HG03280 (cell line): Measurements from ENCODE around the gene RERG.

ENCODE experiments used
- ATAC-seq: cut with Tn5 transposase; IDR thresholded peaks from one replicate; pipeline ENCODE4 v1.9.1; 2021; ENCODE audit warnings: mild to moderate bottlenecking, moderate library complexity; ENCODE audit not compliant: unreplicated experiment

RERG gene

DNA sequence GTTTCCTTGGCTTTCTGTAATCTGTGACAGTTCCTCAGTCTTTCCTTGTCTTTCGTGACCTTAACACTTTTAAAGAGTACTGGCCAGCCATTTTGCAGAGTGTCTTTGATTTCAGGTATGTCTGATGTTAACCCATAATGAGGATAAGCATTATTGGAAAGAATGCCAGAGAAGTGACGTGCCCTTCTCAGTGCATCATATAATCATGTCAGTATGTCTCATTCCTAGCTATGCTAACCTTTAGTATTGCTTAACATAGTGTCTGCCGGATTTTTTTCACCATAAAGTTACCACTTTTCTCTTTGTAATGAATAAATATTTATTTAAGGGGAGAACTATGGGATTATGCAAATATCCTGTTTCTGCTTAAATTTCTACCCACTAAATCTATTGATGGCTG is 28.5 kb downstream of the RERG start:
- ATAC-seq, result no peak

DNA sequence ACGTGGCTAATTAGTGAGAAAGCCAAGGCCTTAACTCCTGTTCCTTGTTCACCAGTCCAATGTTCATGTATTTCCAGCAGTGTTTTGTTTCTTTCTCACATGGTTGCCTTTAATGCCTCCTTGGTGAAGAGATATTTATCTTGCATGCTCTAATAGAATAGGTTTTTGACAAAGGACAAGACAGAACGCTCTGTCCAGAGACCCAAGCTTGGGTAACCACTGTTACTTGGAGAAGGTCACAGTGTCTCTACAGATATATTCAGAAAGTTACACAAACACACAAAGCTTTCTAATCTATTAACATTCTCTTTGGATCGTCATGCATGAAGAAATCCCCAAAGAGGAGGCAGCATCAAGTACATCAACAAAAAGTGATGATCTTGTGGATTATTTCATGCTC is 33.1 kb downstream of the RERG start:
- no peak for ATAC-seq

DNA sequence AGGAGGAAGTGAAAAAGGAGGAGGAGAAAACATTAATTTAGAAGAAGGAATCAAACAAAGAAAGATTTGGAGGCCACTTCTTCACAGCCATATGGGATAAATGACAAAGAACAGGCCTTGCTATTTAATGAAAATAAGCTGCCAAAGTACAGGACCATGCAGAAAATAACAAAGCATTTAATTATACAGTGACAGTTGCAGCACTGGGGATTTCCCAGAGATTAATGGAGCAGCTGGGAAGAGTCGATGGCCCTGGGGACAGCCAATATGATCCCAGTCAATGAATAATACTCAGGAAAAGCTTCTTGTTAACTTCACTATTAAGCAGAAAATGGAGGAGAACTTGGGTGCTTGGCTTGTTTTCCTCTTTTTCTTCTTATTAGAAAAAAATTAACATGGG is 34.6 kb downstream of the RERG start:
- no peak for ATAC-seq

DNA sequence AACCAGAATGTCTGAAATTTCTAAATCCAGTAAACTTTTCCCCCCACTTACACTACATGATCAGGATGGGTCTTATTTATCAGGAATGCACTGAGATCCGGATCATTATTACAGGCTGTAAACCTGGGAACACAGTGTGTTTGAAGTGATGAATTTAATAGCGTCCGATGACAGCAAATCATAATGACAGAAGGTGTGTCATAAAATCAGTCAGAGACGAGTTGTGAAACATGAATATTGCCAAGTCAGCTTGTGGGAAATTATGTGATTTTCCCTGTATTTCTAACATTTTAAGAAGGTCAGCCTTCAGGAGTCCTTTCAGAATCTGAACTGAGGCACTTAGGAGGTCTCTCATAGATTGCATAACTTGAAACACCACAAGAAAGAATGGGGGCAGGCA is 36.7 kb downstream of the RERG start:
- ATAC-seq, result no peak

DNA sequence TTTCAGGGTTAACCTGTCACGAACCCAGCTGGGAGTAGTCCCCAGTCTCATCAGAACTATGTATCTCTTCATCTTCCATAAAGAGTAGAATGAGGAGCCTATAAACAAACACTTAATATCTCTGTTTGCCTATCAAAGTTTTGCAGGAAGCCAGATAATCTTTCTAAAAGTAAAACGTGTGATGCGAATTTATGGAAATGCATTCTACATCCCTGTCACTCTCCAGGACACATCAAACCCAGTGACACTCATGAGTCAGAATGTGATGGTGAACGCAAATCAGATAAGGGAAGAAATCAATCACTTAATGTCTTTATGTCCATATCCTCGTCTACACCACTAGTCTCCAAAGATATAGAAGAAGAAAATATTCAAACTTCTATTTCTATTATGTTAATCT is 37.4 kb downstream of the RERG start:
- no peak for ATAC-seq

DNA sequence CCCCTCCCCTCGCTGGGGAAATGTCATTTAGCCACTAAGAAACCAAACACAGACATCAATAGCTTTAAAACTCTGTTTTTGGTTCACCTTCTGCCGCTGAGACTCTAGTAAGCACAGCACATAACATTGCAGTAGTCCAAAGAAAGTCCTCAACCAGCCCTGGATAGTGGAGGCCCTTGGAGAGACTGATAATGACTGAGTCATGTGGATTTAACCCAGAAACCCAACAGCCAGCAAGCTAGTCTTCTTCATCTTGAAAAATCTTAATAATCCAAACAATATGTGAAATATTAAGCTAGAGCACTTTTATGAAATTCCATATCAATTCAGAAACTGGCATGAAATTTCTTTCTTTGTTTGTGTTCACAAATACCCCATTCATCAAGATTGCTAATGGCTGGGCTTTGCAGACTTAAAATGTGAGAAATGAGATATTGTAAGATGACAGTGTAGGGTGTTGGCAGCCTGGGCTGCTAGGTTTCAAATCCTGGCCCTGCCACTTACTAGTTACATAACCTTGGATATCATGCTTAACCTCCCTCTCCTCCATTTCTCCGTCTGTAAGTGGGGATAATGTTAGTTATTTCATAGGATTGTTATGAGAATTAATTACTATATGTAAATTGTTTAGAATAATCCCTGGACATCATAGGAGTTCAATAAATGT is 40.1 kb downstream of the RERG start:
- no peak for ATAC-seq

DNA sequence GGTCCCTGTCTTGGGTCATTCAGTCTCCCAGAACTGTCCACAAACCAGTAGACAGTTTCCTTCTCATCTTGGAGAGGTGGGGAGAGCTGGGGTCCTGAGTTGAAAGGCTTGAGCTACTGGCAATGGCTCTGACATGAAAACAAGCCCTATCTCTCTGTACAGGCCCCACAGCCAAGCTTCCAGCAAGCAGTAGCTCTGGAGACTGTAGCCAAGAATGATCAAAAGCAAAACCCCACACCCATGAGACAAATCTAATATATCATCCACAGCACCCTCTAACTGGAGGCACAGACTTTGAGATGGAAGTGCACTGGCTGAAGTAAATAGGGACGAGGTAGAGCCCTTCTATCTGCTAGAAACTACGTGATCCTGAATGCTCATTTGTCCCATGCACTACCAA is 40.9 kb downstream of the RERG start:
- no peak for ATAC-seq

DNA sequence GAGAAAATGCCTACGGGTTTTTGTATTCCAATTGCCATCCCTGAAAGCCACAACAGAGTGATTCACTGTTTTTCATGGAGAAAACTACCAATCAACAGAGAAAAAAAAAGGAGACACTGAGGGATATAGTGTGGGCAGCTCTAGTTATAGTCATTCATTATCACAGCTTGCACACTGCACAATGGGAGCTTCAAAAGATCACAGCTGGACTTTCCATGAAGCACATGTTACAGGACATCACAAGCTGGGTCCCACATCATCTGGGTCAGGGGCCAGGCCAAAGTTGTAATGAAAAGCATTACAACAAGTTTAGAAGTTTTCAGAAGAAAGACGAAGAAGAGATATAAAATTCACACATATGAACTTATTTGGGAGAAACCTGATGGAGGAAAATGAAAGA is 41.5 kb downstream of the RERG start:
- ATAC-seq, result no peak

DNA sequence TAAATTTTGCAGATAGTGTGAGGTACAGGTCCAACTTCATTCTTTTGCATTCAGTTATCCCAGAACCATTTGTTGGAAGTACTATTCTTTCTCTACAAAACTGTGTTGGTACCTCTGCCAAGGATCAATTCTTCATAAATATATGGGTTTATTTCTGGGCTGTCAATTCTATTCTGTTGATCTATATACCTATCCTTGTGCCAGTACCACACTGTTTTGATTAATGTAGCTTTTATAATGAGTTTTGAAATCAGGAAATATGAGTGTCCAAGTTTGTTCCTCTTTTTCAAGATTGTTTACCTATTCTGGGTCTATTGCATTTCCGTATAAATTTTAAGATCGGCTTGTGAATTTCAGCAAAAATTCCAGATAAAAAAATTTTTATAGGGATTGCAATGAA is 48.1 kb downstream of the RERG start:
- no peak for ATAC-seq

DNA sequence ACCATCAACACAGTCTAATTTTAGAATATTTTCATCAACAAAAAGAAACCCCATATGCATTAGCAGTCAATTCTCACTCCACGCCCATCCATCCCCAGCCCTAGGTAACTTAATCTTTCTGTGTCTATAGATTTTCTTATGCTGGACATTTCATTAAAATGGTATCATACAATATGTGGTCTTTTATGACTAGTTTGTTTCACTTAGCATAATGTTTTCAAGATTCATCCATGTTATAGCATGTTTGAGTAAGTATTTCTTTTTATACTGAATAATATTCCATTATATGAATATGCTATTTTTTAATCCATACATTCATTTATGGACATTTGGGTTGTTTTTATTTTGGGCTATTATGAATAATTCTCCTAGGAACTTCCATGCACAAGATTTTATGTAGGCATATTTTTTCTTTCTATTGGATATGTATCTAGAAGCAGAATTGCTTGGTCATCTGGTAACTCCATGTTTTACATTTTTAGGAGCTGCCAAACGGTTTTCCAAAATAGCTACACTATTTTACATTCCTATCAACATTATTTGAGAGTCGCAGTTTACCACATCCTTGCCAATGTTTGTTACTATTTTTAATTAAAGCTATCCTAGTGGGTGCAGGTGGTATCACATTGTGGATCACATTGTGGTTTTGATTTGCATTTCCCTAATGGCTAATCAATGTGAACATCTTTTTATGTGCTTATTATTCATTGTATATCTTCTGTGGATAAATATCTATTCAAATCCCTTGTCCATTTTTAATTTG is 49.0 kb downstream of the RERG start:
- no peak for ATAC-seq

DNA sequence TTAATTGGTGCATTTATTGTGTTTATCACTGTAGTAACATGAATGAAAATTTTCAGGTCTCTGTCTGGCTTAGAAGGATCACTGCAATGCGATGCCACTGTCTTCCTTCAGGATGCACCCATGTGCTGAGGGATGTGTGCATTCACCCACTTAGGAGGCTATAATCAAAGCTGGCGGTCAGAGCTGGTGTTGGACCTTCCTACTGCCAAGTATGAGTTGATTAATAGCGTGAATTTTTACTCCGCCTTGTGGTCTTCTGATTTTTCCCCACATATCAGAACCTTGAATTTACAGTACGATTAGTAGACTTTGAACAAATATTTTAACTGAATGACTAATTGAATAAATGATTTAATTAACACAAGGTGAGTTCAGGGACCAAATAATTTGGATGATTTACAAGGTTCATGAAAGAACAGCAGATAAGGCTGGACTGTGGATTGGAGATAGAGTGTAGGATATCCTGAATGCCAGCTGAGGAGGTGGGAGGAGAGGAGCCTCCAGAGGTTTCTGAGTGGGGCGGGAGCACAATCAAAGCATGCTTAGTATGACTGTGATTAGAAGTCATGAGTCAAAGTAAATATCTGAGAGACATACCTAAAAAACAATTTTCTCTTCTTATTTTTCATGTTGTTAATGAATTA is 50.1 kb downstream of the RERG start:
- no peak for ATAC-seq

DNA sequence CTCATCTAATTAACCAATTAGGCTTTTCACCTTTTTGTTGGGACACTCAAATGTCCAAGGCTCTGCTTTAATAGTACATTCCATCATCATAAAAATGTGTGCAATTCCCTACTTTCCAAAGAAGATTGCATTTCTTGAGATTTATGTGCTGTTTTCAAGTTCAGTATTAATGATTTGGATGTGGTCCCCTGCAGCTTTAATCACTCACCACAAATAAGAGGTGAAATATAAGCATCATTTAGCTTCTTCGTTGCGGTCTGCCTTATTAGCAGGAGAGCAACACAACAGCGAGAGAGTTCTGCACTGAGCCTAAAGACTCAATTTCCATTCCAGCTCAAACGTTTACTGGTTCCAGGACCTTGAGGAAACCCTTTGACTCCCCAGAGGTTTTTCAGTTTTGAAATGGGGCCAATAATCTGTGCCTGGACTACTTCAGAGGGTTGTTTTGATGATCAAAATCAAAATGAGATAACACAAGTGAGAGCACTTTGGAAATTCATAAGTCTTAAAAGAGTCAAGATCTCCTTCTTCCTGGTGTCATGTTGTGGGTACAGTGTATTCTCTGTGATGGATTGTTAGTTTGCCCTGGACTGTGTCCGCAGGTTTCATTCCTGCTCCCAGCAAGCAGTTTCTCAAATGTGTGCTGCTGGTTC is 53.1 kb downstream of the RERG start:
- ATAC-seq, result no peak

DNA sequence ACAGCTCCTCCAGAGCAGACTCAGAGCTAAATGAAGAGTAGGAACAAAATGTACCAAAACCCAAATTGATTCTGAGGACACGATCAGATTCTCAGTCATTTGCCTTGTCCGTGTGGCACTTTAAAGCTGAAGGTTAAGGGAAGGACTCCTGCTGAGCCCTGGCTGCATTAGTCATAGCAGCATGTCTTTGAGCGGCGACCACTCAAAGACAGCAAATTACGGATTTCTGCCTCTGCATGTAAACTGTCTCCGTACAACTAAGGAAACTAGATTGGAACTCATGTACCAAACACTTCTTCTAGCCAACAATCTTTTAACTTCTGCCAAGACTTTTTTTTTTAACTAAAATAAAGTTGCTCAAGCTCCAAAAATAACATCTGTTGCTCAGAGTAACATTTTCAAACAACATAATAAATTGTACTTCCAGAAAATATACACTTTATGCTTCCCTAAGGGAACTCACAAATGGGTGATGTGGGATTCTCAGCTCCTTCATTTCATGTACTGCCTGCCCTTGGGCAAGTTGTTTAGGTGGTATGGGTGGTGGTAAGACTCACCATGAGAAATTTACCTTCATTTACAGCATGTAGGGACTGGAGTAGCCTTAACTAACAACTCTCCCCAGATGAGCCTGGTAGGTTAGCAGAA is 56.1 kb downstream of the RERG start:
- no peak for ATAC-seq

DNA sequence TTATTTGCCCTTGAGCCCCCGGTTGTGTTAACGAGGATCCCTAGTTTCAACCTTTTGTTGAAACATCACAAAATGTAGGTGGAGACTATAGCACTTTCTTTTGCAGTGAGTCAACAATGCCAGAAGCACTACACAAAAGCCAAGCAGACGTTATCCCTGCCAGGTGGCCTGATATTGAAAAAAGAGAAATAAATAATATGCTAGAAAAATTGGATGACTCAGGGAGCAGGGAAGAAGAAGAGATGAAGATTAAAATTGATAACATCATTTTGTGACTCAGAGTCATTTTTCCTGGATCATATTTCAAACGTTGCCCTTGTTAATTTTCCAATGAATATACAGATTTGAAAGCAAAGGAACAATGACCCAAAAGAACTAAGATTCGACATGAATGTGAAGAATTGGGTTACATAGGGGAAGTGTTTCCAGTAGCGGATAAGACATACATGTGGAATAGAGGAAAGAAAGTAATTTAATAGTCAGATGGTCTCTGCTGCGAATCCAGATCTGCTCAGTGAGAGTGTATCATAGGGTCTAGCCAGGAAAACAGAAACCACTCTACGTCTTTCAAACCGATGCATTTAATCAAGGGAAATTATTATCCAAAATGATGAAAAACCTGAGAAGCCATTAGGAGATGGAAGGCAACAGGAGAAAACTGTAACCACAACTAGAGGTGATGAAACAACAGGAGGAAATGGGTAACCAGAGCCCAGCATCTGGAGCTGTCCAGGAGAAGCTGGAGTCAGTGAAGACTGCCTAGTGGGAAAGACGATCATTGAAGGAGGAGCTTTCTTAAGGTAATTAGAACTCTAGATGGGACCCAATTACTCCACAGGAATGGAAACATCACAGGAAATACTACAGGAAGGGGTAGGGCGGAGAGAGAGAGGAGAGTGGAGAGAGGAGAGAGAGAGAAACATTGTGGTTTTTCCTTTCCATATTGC is 57.9 kb downstream of the RERG start:
- no peak for ATAC-seq

DNA sequence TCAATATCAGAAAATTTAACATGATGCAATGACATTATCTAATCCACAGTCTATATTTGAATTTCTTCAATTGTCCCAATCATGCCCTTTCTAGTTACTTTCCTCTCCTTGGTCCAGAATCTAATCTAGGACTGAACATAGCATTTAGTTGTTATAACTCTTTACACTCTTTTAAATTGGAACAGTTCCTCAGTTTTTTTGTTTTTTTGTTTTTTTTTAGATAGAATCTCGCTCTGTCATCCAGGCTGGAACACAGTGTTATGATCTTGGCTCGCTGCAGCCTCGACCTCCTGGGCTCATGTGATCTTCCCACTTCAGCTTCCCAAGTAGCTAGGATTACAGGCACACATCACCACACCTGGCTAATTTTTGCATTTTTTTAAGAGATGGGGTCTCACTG is 63.1 kb downstream of the RERG start:
- ATAC-seq, result no peak

DNA sequence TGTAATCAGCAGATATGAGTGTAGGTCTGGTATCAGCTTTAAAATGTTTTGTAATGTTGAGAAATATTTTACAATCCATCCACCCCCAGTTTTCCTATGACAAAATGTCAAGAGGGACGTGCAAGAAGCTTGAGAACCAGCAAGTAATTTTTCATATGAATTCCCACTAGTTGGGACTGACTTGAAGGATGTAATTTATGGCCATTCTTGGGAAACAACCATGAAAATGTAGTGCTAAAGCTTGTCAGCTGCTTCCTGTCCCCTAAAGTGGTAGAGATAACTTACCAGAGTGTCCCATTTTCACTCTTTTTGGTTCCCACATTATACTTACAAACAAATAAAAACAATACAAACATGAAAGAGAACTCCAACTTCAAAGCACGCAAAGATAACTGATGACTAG is 63.9 kb downstream of the RERG start:
- ATAC-seq, result no peak

DNA sequence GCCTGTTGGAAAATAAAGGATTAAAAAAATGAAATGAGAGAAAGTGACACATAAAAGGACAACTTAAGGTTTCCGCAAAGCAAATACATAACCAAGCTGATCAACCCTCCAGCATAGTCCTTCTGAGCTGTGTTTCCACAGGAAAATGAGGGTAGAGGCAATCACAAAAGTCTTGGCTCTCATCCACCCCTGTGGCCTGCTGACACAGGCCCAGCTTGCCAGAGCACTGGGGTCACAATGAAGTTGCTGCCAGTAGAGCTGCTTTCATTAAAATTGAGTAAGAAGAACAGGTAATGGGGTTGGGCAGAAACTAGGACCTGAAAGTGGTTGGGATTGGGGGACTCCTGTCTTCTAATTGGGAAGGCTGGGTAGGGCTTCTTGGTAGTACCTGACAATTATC is 65.9 kb downstream of the RERG start:
- no peak for ATAC-seq

DNA sequence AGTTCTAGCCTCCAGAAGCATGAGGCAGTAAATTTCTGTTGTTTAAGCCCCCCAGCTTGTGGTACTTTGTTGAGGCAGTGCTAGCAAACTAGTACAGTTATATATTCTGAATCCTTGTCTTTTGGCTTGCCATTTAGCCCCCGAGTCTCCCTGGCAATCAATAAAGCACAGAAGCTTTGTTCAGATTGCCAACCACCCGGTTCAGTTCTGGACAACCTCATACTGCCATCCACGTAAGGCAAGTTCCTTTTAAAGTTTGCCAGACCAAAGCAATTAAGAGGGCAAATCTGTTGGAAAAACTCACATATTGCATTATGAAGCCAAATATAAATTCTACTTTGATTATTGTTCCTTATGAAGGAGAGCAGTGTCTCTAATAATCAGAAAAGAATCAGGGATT is 67.1 kb downstream of the RERG start:
- no peak for ATAC-seq

DNA sequence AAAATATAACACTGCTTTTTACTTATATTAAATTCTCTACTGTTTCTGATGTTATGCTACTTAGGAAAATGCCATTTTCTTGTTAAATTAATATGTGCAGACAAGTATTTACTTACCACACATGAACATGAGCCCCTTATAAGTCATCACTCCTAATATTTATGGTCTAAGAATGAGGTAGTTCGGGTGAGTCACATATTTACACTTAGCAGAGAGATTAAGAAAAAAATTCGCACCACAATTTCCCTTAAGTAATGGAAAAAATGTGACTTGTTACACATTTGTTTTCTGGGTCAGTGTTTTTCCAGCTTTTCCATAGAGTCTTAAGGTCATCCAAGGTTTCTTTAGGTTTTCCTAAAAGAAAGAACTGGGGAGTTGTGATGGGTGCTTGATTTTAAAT is 68.3 kb downstream of the RERG start:
- ATAC-seq, result no peak

DNA sequence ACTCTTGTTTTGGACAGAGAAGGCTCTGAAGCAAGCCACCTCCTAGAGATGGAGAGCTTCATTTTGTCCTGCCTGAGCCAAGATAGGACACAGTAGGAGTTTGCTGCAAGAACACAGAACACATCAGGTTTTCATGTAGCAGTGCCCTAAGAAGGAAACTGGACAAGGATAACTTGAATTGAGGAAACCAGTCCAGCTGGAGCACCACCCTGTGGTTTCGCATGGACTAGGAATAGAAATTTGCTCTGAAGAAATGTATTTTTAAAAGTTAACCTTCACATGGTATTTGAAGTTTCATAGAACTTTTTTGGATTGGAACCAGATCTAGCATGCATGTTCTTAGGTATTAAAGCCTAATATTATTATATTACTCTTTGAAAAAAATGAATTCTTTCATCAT is 68.8 kb downstream of the RERG start:
- no peak for ATAC-seq
